Measurements from ENCODE around the gene SPSB1.

Gene SPSB1

GRCh38 chr1:9346566-9346965 is 53.9 kb downstream of the SPSB1 start:
- no peak for DNase-seq

GRCh38 chr1:9347095-9347850 is 54.6 kb downstream of the SPSB1 start:
- no peak for DNase-seq

GRCh38 chr1:9349331-9349851 is 56.7 kb downstream of the SPSB1 start:
- no peak for DNase-seq

- DNase-seq: no peak
Observed at GRCh38 chr1:9350013-9350908, 57.6 kb downstream of the SPSB1 start.

GRCh38 chr1:9350960-9351359 is 58.3 kb downstream of the SPSB1 start:
- DNase-seq: no peak

DNA sequence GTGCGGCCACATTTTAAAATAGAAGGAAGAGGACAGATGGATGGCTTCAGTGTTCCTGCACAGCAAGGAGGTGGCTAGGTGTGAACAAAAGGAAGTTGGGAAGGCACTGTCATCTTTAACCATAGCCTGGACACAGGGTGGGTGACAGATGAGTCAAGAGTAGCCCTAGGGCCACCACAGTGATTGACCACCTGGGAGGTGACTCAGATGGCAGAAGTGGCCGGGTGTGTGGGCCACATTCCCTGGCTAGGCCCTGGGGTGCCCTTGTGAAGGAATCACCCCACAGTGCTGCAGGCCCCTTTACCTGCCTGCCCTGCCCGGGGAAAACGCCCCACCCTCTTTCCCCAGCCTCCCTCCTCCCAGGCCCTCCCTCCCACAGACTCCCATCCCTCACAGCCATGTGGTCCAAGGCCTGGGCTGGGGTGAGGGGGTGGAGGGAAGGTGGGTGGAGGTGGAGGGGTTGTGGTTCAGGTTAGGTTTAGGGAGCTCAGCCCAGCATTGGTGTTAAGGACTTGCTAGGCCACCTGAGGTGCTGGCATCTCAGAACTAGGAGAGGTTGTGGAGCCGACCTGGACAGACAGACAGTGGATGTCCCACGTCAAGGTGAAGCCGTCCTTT is 59.1 kb downstream of the SPSB1 start:
- no peak for DNase-seq

GRCh38 chr1:9352377-9353134 is 59.9 kb downstream of the SPSB1 start:
- no peak for DNase-seq

- no peak for DNase-seq
Observed at GRCh38 chr1:9355503-9355902, 62.8 kb downstream of the SPSB1 start.

- DNase-seq: no peak
Observed at GRCh38 chr1:9356021-9356420, 63.3 kb downstream of the SPSB1 start.

GRCh38 chr1:9356829-9357466 is 64.3 kb downstream of the SPSB1 start:
- DNase-seq: no peak

DNA sequence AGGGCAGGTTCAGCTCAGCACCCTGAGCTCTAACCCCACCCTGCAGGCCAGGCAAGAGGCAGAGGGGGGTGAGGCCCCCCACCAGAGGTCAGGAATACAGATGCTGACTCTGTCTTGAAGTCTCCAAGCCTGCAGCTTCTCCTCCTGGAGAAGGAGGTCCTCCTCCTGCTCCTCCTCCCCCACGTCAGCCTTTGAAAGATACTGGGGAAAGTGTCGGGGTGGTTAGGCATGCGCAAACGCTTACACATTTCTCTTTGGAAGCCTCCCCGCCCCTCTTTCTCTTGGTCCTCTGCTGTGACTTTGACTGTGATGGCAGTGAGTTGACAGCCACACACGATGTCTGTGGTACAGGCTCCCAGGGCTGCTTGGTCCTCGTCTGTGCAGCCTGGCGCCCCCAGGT is 65.3 kb downstream of the SPSB1 start:
- no peak for DNase-seq

- no peak for DNase-seq
Observed at GRCh38 chr1:9360371-9361064, 67.8 kb downstream of the SPSB1 start.

GRCh38 chr1:9361630-9362260 is 69.1 kb downstream of the SPSB1 start:
- DNase-seq: no peak

DNA sequence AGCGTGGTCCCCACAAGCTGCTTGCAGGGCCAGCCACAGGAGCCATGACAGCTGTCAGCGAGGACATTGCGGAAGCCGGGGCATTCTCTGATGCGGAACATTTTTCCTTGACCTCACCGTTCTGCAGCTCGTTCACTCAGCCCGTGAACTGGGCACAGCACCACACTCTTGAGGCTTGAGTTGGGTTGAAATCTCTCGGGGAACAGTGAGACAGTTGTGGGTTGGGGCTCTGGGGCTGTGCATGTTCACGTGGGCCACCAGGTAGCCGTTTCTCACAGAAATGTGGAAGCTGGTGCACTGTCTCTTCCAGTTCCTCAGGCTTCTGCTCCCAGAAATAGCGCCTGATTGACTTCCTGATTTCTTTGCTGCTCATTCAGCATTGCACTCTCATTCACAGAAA is 69.8 kb downstream of the SPSB1 start:
- DNase-seq: no peak

- no peak for DNase-seq
Observed at GRCh38 chr1:9363061-9363471, 70.4 kb downstream of the SPSB1 start.

- no peak for DNase-seq
Observed at GRCh38 chr1:9366298-9366697, 73.6 kb downstream of the SPSB1 start.

GRCh38 chr1:9366943-9367780 is 74.5 kb downstream of the SPSB1 start:
- DNase-seq: no peak

DNA sequence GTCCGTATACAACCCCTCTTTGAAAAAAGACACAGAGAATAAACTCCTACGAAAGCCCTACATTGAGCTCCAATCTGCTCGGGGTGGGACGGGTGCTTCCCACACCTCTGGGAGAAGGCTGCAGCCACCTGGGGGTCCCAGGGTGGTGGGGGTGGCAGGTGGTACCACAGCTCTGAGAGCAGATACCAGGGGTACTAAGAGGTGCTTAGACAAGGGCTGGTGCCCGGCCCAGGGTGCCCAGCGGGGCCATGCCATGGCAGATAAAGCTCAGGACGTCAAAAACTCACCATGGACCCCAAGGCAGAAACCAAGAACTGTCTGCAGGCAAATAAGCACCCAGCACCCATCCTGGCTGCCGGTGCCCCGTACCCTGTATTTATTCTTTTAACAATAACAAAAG is 75.1 kb downstream of the SPSB1 start:
- no peak for DNase-seq

DNA sequence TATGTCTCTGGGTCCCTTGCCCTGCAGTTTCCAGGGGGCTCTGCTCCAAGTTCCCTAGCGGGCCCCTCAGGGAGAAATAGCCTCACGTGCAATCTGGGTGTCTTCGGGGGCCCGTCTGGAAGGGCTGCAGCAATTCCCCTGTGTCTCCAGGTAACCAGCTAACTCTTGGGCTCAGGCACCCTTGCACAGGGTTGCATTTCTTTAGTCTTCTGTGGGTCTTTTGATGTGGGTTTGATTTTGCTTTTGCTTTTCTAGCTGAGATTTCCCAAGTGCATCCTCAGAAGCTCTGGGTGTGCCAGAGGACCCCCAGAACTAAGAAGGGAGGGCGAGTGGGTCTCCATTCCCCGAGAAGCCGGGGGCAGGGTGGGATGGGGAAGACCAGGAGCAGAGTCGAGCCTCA is 75.7 kb downstream of the SPSB1 start:
- no peak for DNase-seq

Measured in activated CD4-positive, CD25-positive, alpha-beta regulatory T cell (primary cell).